HG03520 (cell line): ENCODE measurements around the gene CCDC15.
"Not testable (repeated sequence)": the region's sequence is repeated elsewhere in the genome, so short reads cannot be mapped to it uniquely, and the experiment has no call there.

Experiments used
- ATAC-seq: cut with Tn5 transposase; IDR thresholded peaks from one replicate; pipeline ENCODE4 v1.9.1; 2021; ENCODE audit warnings: mild to moderate bottlenecking, moderate library complexity; ENCODE audit not compliant: unreplicated experiment

The CCDC15 gene

GRCh38 chr11:125079878-125080530, 126.0 kb downstream of the CCDC15 start:
- ATAC-seq, result no peak

GRCh38 chr11:125080531-125080911, 126.5 kb downstream of the CCDC15 start:
- no peak for ATAC-seq

GRCh38 chr11:125081098-125081798, 127.2 kb downstream of the CCDC15 start:
- no peak for ATAC-seq

- no peak for ATAC-seq
These were observed 128.0 kb downstream of the CCDC15 start for GRCh38 chr11:125082040-125082439.

- ATAC-seq, result no peak
These were observed 128.8 kb downstream of the CCDC15 start for GRCh38 chr11:125082611-125083311.

- ATAC-seq, result no peak
These were observed 129.5 kb downstream of the CCDC15 start for GRCh38 chr11:125083312-125084056.

GRCh38 chr11:125084057-125084416, 130.0 kb downstream of the CCDC15 start:
- no peak for ATAC-seq

GRCh38 chr11:125084761-125085231, 130.8 kb downstream of the CCDC15 start:
- ATAC-seq, result no peak

- ATAC-seq, result no peak
These were observed 131.5 kb downstream of the CCDC15 start for GRCh38 chr11:125085301-125086081.

GRCh38 chr11:125086633-125087296, 132.8 kb downstream of the CCDC15 start:
- no peak for ATAC-seq

- ATAC-seq, result no peak
These were observed 134.1 kb downstream of the CCDC15 start for GRCh38 chr11:125088123-125088522.

- no peak for ATAC-seq
These were observed 134.8 kb downstream of the CCDC15 start for GRCh38 chr11:125088576-125089455.

GRCh38 chr11:125089481-125089880, 135.5 kb downstream of the CCDC15 start:
- ATAC-seq, result not testable (repeated sequence)

GRCh38 chr11:125090151-125090550, 136.1 kb downstream of the CCDC15 start:
- not testable (repeated sequence) for ATAC-seq

GRCh38 chr11:125090816-125091215, 136.8 kb downstream of the CCDC15 start:
- ATAC-seq, result no peak
